ENCODE data around the gene USP17L18.
"Not testable (repeated sequence)": the region's sequence is repeated elsewhere in the genome, so short reads cannot be mapped to it uniquely, and the experiment has no call there.

DNA sequence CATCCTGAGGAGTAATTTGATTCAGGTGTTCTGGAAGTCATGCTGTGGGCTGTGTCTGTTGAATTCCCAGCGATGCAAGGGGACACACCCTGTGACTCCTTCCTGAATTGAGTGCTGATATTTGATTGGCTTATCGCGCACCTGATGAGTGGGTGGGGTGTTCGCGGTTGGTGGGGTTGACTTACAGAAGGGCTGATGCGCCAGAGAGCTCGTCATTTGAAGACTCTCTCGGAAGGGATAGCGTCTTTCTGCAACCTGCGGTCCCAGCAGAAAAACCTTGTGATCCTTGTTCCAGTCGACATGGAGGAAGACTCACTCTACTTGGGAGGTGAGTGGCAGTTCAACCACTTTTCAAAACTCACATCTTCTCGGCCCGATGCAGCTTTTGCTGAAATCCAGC, 28.6 kb upstream of the USP17L18 start, which contains the start of gene USP17L12:
- TF ChIP-seq, protein P1, sequence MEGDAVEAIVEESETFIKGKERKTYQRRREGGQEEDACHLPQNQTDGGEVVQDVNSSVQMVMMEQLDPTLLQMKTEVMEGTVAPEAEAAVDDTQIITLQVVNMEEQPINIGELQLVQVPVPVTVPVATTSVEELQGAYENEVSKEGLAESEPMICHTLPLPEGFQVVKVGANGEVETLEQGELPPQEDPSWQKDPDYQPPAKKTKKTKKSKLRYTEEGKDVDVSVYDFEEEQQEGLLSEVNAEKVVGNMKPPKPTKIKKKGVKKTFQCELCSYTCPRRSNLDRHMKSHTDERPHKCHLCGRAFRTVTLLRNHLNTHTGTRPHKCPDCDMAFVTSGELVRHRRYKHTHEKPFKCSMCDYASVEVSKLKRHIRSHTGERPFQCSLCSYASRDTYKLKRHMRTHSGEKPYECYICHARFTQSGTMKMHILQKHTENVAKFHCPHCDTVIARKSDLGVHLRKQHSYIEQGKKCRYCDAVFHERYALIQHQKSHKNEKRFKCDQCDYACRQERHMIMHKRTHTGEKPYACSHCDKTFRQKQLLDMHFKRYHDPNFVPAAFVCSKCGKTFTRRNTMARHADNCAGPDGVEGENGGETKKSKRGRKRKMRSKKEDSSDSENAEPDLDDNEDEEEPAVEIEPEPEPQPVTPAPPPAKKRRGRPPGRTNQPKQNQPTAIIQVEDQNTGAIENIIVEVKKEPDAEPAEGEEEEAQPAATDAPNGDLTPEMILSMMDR (IDR thresholded peaks at IDR 0.05 in 8 of 11, conservative IDR thresholded peaks at IDR 0.05 in 3 of 11) = not testable (repeated sequence)
- not testable (repeated sequence) for TF ChIP-seq POLR2AphosphoS5 (IDR thresholded peaks at IDR 0.05)
